Measurements from ENCODE around the gene CASD1.

GRCh38 chr7:94540428-94540827, 30.8 kb downstream of the CASD1 start:
- TF ChIP-seq REST (IDR thresholded peaks at IDR 0.05; ENCODE audit: borderline replicate concordance) (no peak), EZH2 (IDR thresholded peaks at IDR 0.05; ENCODE audit: borderline replicate concordance, insufficient read depth, low read length, poor library complexity, severe bottlenecking) (no peak)

Measured in neural cell (in vitro differentiated cells).